Measurements from ENCODE around the gene TMEM30B. TPM values are rescaled to one million over a fixed set of nuclear protein-coding genes. Genes with fewer than 3 reads are reported as not detected.

Gene TMEM30B
- total and polyA plus RNA-seq, 2 of the 8 experiments (the other 6 are each of a cell fraction or from before 2014, with no cell fraction given) = 11.2 to 18.7 TPM

GRCh38 chr14:61277784-61278183 is 3.4 kb downstream of the TMEM30B start:
- no peak overlapping the region for H3K4me3 ChIP-seq (ENCODE audit: extremely low read depth in 1 of 4, insufficient read depth in 2 of 4, low read depth in 3 of 4, low read length in 4 of 4)
- no peak overlapping the region for H3K56ac ChIP-seq (replicated peaks; ENCODE audit: insufficient read length, low read depth, low read length)
- H2BK120ac ChIP-seq (replicated peaks; ENCODE audit: low read depth, low read length) = no peak overlapping the region
- DNase-seq (ENCODE audit: low read depth in 1 of 2, low spot score in 2 of 2) (no peak), FAIRE-seq (no peak)
- no peak overlapping the region for H3K4ac ChIP-seq (replicated peaks; ENCODE audit: insufficient read length, low read depth, low read length)
- 87% methylated on average over 4 of the region's 4 CpGs; no CpG with 5 or more reads in 1 of the 2 experiments for WGBS, 2 experiments (ENCODE audit: extremely low coverage in 1 of 2, insufficient coverage in 1 of 2, insufficient read length in 1 of 2, insufficient replicate concordance in 2 of 2, low coverage in 1 of 2, low lambda C conversion rate in 2 of 2, missing lambda C conversion rate in 1 of 2)
- no peak overlapping the region for H4K5ac ChIP-seq (ENCODE audit: insufficient read length, low read depth, low read length)
- no peak overlapping the region for H3K27ac ChIP-seq (ENCODE audit: low read depth, low read length)
- H3K23ac ChIP-seq (ENCODE audit: insufficient read length) = no peak overlapping the region
- H4K8ac ChIP-seq (ENCODE audit: extremely low read depth, insufficient read depth, low read length) = no peak overlapping the region
- no peaks in the 10 kb centered on the region for H3K79me2 ChIP-seq (ENCODE audit: control insufficient read depth in 1 of 2, insufficient read depth in 2 of 2, low read length in 2 of 2)
- peaks cover 2 to 5% of the 10 kb centered on the region in 2 experiments for H4K20me1 ChIP-seq (replicated peaks in 1 of 2; ENCODE audit: control insufficient read depth in 1 of 2, insufficient read depth in 2 of 2, low read length in 2 of 2)
- CTCF ChIA-PET (ENCODE audit: partially characterized antibody) = interaction anchor here (1.1 kb wide), 1 partner anchor 9 kb away, joined by 3 read pairs; no protein-coding TSS in a partner anchor
- H3K14ac ChIP-seq (ENCODE audit: insufficient read length) = no peak overlapping the region
- POLR2A ChIA-PET (ENCODE audit: partially characterized antibody) = no interaction called here
- no peak overlapping the region for H2AK5ac ChIP-seq (ENCODE audit: low read depth, low read length)
- no peak overlapping the region for H4K91ac ChIP-seq (replicated peaks; ENCODE audit: insufficient read length, low read length)
- no peak overlapping the region for H2BK12ac ChIP-seq (ENCODE audit: low read depth, low read length)
- H3K23me2 ChIP-seq (ENCODE audit: low read depth, low read length) = peaks cover 10% of the 10 kb centered on the region; the same call in 1 of the 2 replicates
- no peak overlapping the region for H2BK20ac ChIP-seq (ENCODE audit: low read length)
- H3K36me3 ChIP-seq (ENCODE audit: control insufficient read depth in 2 of 4, insufficient read depth in 4 of 4, low read length in 3 of 4) = no peaks in the 10 kb centered on the region
- H3K9ac ChIP-seq (replicated peaks in 1 of 4; ENCODE audit: extremely low read depth in 1 of 4, low read depth in 3 of 4, low read length in 3 of 4) = no peak overlapping the region
- H3K27me3 ChIP-seq (replicated peaks in 1 of 4; ENCODE audit: control insufficient read depth in 3 of 4, extremely low read depth in 1 of 4, insufficient read depth in 3 of 4, low read length in 3 of 4) = peaks cover 11 to 22% (median 19%) of the 10 kb centered on the region in 4 experiments; a peak in 6 of 7 replicates
- no peaks in the 10 kb centered on the region for H3K79me1 ChIP-seq (ENCODE audit: low read depth, low read length)
- peaks cover 0 to 4% (median 1%) of the 10 kb centered on the region in 4 experiments; a peak in 3 of 7 replicates for H3K4me1 ChIP-seq (replicated peaks in 1 of 4; ENCODE audit: control insufficient read depth in 3 of 4, insufficient read depth in 4 of 4, low read length in 3 of 4)
- H2BK5ac ChIP-seq (ENCODE audit: low read depth, low read length) = no peak overlapping the region
- TF ChIP-seq POLR2A (IDR thresholded peaks at IDR 0.05; ENCODE audit: control extremely low read depth in 1 of 2, low read depth in 2 of 2, low read length in 2 of 2) = no peak
- no peak for TF ChIP-seq EZH2 (IDR thresholded peaks at IDR 0.05; ENCODE audit: low read depth, low read length, severe bottlenecking)
- no peak for TF ChIP-seq RBBP5 (IDR thresholded peaks at IDR 0.05; ENCODE audit: borderline replicate concordance, low read depth, low read length)
- TF ChIP-seq TCF12 (IDR thresholded peaks at IDR 0.05; ENCODE audit: low read depth, low read length) = no peak
- no peak overlapping the region for H2AFZ ChIP-seq (ENCODE audit: low read length)
- H3K9me3 ChIP-seq (ENCODE audit: insufficient read depth in 2 of 2, low read depth in 1 of 2, low read length in 1 of 2) = no peaks in the 10 kb centered on the region
- H3K18ac ChIP-seq (ENCODE audit: extremely low read depth, low read length) = no peak overlapping the region
- H2BK15ac ChIP-seq (ENCODE audit: low read length) = no peak overlapping the region
- H3K4me2 ChIP-seq (ENCODE audit: insufficient read depth in 1 of 2, low read depth in 2 of 2, low read length in 2 of 2) = no peak overlapping the region

Data from H1 (cell line).